HG02610 (cell line): ENCODE results near the gene CCDC197.

Experiments used
- ATAC-seq: cut with Tn5 transposase; IDR thresholded peaks from one replicate; pipeline ENCODE4 v1.9.1; 2021; ENCODE audit warnings: mild to moderate bottlenecking, moderate library complexity; ENCODE audit not compliant: unreplicated experiment

The CCDC197 gene

GRCh38 chr14:94022532-94023411 is 25.7 kb downstream of the CCDC197 start:
- ATAC-seq, result no peak

- ATAC-seq, result no peak
Measured at GRCh38 chr14:94024549-94024948, 27.4 kb downstream of the CCDC197 start.

GRCh38 chr14:94025720-94026119 is 28.6 kb downstream of the CCDC197 start:
- ATAC-seq, result no peak

- peak; percentile 100 for ATAC-seq
Measured at GRCh38 chr14:94026173-94026888, 29.2 kb downstream of the CCDC197 start, which contains the start of gene OTUB2. Gene OTUB2, plus strand, starts transcription at chr14:94026340. Its CDS starts 198 bp downstream, at chr14:94026538.

- ATAC-seq, result no peak
Measured at GRCh38 chr14:94026889-94027469, 29.9 kb downstream of the CCDC197 start.

- ATAC-seq, result no peak
Measured at GRCh38 chr14:94027566-94028449, 30.7 kb downstream of the CCDC197 start.

GRCh38 chr14:94028450-94028826 is 31.3 kb downstream of the CCDC197 start:
- ATAC-seq, result no peak

GRCh38 chr14:94029265-94029664 is 32.2 kb downstream of the CCDC197 start:
- no peak for ATAC-seq

GRCh38 chr14:94029671-94030203 is 32.6 kb downstream of the CCDC197 start:
- ATAC-seq, result no peak

GRCh38 chr14:94030571-94030970 is 33.5 kb downstream of the CCDC197 start:
- no peak for ATAC-seq

GRCh38 chr14:94031161-94031882 is 34.2 kb downstream of the CCDC197 start:
- ATAC-seq, result no peak

- ATAC-seq, result no peak
Measured at GRCh38 chr14:94031883-94032279, 34.8 kb downstream of the CCDC197 start.

- no peak for ATAC-seq
Measured at GRCh38 chr14:94034886-94035285, 37.8 kb downstream of the CCDC197 start.

- ATAC-seq, result peak; percentile 84
Measured at GRCh38 chr14:94036313-94037167, 39.4 kb downstream of the CCDC197 start.

- no peak for ATAC-seq
Measured at GRCh38 chr14:94037954-94038353, 40.9 kb downstream of the CCDC197 start.

- ATAC-seq, result no peak
Measured at GRCh38 chr14:94038510-94038909, 41.4 kb downstream of the CCDC197 start.

- ATAC-seq, result no peak
Measured at GRCh38 chr14:94038921-94039629, 42.0 kb downstream of the CCDC197 start.

GRCh38 chr14:94040247-94040646 is 43.1 kb downstream of the CCDC197 start:
- no peak for ATAC-seq
